ENCODE data around the gene NPY4R.
"Not testable (repeated sequence)": the region's sequence is repeated elsewhere in the genome, so short reads cannot be mapped to it uniquely, and the experiment has no call there.

GRCh38 chr10:46455992-46456391, 9.8 kb downstream of the NPY4R start:
- not testable (repeated sequence) for TF ChIP-seq CTCF (IDR thresholded peaks at IDR 0.05); RORB (CRISPR knock-in tag; IDR thresholded peaks at IDR 0.05); TEAD4 (CRISPR knock-in tag; IDR thresholded peaks at IDR 0.05); PREB (CRISPR knock-in tag; IDR thresholded peaks at IDR 0.05; ENCODE audit: borderline replicate concordance); ATF1 (CRISPR knock-in tag; IDR thresholded peaks at IDR 0.05); JUN (CRISPR knock-in tag; IDR thresholded peaks at IDR 0.05); E2F4 (CRISPR knock-in tag; IDR thresholded peaks at IDR 0.05; ENCODE audit: borderline replicate concordance, low read depth); ETV6 (CRISPR knock-in tag; IDR thresholded peaks at IDR 0.05); FOXJ3 (CRISPR knock-in tag; IDR thresholded peaks at IDR 0.05; ENCODE audit: borderline replicate concordance); ATF6 (CRISPR knock-in tag; IDR thresholded peaks at IDR 0.05)
- TF ChIP-seq, protein P1, sequence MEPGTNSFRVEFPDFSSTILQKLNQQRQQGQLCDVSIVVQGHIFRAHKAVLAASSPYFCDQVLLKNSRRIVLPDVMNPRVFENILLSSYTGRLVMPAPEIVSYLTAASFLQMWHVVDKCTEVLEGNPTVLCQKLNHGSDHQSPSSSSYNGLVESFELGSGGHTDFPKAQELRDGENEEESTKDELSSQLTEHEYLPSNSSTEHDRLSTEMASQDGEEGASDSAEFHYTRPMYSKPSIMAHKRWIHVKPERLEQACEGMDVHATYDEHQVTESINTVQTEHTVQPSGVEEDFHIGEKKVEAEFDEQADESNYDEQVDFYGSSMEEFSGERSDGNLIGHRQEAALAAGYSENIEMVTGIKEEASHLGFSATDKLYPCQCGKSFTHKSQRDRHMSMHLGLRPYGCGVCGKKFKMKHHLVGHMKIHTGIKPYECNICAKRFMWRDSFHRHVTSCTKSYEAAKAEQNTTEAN (CRISPR knock-in tag; IDR thresholded peaks at IDR 0.05) = not testable (repeated sequence)
- TF ChIP-seq, protein P2, sequence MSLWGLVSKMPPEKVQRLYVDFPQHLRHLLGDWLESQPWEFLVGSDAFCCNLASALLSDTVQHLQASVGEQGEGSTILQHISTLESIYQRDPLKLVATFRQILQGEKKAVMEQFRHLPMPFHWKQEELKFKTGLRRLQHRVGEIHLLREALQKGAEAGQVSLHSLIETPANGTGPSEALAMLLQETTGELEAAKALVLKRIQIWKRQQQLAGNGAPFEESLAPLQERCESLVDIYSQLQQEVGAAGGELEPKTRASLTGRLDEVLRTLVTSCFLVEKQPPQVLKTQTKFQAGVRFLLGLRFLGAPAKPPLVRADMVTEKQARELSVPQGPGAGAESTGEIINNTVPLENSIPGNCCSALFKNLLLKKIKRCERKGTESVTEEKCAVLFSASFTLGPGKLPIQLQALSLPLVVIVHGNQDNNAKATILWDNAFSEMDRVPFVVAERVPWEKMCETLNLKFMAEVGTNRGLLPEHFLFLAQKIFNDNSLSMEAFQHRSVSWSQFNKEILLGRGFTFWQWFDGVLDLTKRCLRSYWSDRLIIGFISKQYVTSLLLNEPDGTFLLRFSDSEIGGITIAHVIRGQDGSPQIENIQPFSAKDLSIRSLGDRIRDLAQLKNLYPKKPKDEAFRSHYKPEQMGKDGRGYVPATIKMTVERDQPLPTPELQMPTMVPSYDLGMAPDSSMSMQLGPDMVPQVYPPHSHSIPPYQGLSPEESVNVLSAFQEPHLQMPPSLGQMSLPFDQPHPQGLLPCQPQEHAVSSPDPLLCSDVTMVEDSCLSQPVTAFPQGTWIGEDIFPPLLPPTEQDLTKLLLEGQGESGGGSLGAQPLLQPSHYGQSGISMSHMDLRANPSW (CRISPR knock-in tag; conservative IDR thresholded peaks at IDR 0.05; ENCODE audit: low read depth) = not testable (repeated sequence)
- TF ChIP-seq, protein P3, sequence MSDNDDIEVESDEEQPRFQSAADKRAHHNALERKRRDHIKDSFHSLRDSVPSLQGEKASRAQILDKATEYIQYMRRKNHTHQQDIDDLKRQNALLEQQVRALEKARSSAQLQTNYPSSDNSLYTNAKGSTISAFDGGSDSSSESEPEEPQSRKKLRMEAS (CRISPR knock-in tag; IDR thresholded peaks at IDR 0.05) = not testable (repeated sequence)
- TF ChIP-seq, protein P4, sequence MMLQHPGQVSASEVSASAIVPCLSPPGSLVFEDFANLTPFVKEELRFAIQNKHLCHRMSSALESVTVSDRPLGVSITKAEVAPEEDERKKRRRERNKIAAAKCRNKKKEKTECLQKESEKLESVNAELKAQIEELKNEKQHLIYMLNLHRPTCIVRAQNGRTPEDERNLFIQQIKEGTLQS (CRISPR knock-in tag; conservative IDR thresholded peaks at IDR 0.05) = not testable (repeated sequence)
